GM12873 (cell line): ENCODE measurements around the gene PPP1R9B.

ENCODE experiments used
- CTCF ChIP-seq: IDR thresholded peaks from 2 replicates; pipeline ENCODE4 v1.5.1; 2012; ENCODE audit warnings: low read depth, mild to moderate bottlenecking, moderate library complexity, low read length, control low read depth; ENCODE audit not compliant: insufficient read depth; ENCODE audit errors: missing control alignments

The PPP1R9B gene

DNA sequence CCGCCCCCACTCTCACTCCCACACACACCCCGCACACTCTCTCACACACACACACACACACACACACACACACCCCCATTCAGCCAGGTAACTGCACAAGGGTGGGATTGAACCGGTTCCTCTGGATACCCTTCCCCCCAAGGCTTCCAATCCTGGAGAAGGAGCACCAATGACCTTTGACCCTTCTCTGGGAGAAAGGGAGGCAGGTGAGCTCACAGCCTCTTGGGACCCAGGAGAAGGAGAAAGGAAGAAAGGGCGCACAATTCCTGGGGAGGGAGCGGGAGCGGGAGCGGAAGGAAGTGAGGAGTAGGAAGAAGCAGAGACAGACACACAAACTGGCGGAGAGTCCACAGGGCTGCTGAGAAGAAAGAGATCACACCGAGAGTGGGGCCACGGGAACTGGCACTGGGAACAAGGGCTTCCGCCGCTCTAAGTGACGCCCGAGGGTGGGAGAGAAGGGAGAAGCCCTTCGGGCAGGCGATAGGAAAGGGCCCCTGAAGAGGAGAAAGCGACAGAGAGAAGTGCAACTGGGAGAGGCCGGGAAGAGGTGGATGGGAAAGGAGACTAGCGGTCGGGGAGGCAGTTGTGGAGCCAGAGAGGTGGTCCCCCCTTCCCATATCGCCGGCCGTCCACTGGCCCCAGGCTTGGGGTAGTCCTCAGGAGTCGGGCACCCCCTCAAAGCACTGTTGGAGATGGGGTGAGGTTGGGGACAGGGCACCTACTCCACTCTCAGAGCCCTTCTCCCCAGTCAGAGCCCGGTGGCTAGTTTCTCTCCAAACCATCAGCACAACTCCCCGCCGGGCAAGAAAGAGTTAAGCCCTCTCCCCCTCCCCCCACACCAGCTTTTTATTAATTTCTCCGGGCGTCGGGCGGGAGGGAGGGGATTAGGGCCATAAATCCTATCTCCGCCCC is 21.8 kb downstream of the PPP1R9B start:
- no peak for TF ChIP-seq CTCF

- TF ChIP-seq CTCF, result no peak
Measured at GRCh38 chr17:50127697-50128361, 22.6 kb downstream of the PPP1R9B start.

GRCh38 chr17:50125420-50125997 is 25.0 kb downstream of the PPP1R9B start:
- TF ChIP-seq CTCF, result no peak

- TF ChIP-seq CTCF, result no peak
Measured at GRCh38 chr17:50123649-50124349, 26.7 kb downstream of the PPP1R9B start.

DNA sequence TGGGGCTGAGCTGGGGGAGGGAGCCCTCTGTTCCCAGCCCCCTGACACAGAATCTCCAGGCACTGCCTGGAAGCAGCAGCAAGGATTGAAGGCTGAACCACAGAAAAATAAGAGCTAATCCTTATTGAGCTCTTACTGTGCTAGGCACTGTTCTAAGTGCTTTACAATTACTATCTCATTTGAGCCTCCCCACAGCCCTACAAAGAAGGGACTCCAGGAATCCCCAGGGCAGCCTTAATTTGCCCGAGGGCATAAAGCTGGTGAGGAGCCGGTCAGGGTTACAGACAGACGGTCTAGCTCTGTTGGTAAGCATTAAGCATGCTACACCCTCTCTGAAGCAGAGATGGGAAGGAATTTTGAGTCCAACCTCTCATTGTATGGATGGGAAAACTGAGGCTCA is 27.5 kb downstream of the PPP1R9B start:
- no peak for TF ChIP-seq CTCF

GRCh38 chr17:50120475-50121253 is 29.8 kb downstream of the PPP1R9B start:
- TF ChIP-seq CTCF, result no peak

- TF ChIP-seq CTCF, result no peak
Measured at GRCh38 chr17:50118828-50119218, 31.7 kb downstream of the PPP1R9B start.
